Measurements from ENCODE around the gene MFSD2B.

GRCh38 chr2:24012521-24013188 is 2.8 kb downstream of the MFSD2B start:
- TF ChIP-seq CTCF (conservative IDR thresholded peaks at IDR 0.05; ENCODE audit: low read length) = no peak
- TF ChIP-seq EZH2phosphoT487 (IDR thresholded peaks at IDR 0.05; ENCODE audit: borderline replicate concordance, low read depth, low read length) = no peak
